HG03558 (cell line): ENCODE measurements around the gene GNAZ.
"Not testable (repeated sequence)": the region's sequence is repeated elsewhere in the genome, so short reads cannot be mapped to it uniquely, and the experiment has no call there.

ENCODE experiments used
- ATAC-seq: cut with Tn5 transposase; IDR thresholded peaks from one replicate; pipeline ENCODE4 v1.9.1; 2021; ENCODE audit warnings: moderate number of reproducible peaks; ENCODE audit not compliant: unreplicated experiment; ENCODE audit errors: extremely low read depth

GNAZ gene

GRCh38 chr22:23127055-23127756, 56.9 kb downstream of the GNAZ start:
- no peak for ATAC-seq

- ATAC-seq = no peak
These were observed 57.5 kb downstream of the GNAZ start for GRCh38 chr22:23127788-23128187.

GRCh38 chr22:23128269-23129108, 58.2 kb downstream of the GNAZ start:
- ATAC-seq = no peak

GRCh38 chr22:23129149-23129548, 58.8 kb downstream of the GNAZ start:
- no peak for ATAC-seq

GRCh38 chr22:23130697-23131096, 60.4 kb downstream of the GNAZ start:
- no peak for ATAC-seq

GRCh38 chr22:23131931-23132330, 61.6 kb downstream of the GNAZ start:
- ATAC-seq = no peak

- ATAC-seq = no peak
These were observed 62.2 kb downstream of the GNAZ start for GRCh38 chr22:23132376-23133091.

- no peak for ATAC-seq
These were observed 63.6 kb downstream of the GNAZ start for GRCh38 chr22:23133922-23134321.

- ATAC-seq = not testable (repeated sequence)
These were observed 66.7 kb downstream of the GNAZ start for GRCh38 chr22:23136991-23137390.

- ATAC-seq = no peak
These were observed 67.1 kb downstream of the GNAZ start for GRCh38 chr22:23137468-23137867.

GRCh38 chr22:23137905-23138561, 67.7 kb downstream of the GNAZ start:
- no peak for ATAC-seq

GRCh38 chr22:23138584-23139435, 68.5 kb downstream of the GNAZ start:
- ATAC-seq = no peak

GRCh38 chr22:23140385-23140784, 70.1 kb downstream of the GNAZ start:
- no peak for ATAC-seq

GRCh38 chr22:23142546-23143105, 72.3 kb downstream of the GNAZ start:
- ATAC-seq = no peak

GRCh38 chr22:23143119-23143518, 72.8 kb downstream of the GNAZ start:
- ATAC-seq = no peak

- no peak for ATAC-seq
These were observed 74.1 kb downstream of the GNAZ start for GRCh38 chr22:23144432-23144831.

GRCh38 chr22:23144932-23145877, 74.9 kb downstream of the GNAZ start, which contains the start of gene RAB36:
TSS of gene RAB36 (plus strand) at chr22:23145477. CDS start at chr22:23146617, 1,140 bp downstream.
- ATAC-seq = no peak

GRCh38 chr22:23145878-23146470, 75.7 kb downstream of the GNAZ start:
- no peak for ATAC-seq
